H1 (cell line): ENCODE data around the gene SERPINB13. TPM values are rescaled to one million over a fixed set of nuclear protein-coding genes. Genes with fewer than 3 reads are reported as not detected.

Experiments used
- CTCF ChIA-PET: fragments of 300-600 bp; sonication (Branson Sonifier 250); formaldehyde crosslinking; loops from one replicate; lab custom pipeline; 2021; ENCODE audit not compliant: partially characterized antibody; lab: Charles Lee
- POLR2A ChIA-PET: fragments of 300-600 bp; sonication (Branson Sonifier 250); formaldehyde crosslinking; loops from one replicate; lab custom pipeline; 2021; ENCODE audit warnings: inconsistent platforms; ENCODE audit not compliant: partially characterized antibody; lab: Charles Lee
- DNase-seq, 2 experiments: peaks; one replicate each; pipeline versions ENCODE4 v3.0.0 to v3.0.0-alpha.2; 2010 to 2022; ENCODE audit warnings: low spot score in 2 of 2, low read depth in 1 of 2, mixed read lengths in 1 of 2
- FAIRE-seq: peaks from 2 replicates; lab custom pipeline; 2011; peaks lifted over from hg19 to GRCh38; lab: Jason Lieb, UNC
- H2AFZ ChIP-seq: 2 replicates; pipeline ENCODE4 v1.8.1; 2012; ENCODE audit warnings: low read length, inconsistent platforms
- H2AK5ac ChIP-seq: 2 replicates; pipeline ENCODE4 v1.6.1; 2013; ENCODE audit warnings: low read depth, low read length
- H2BK120ac ChIP-seq: replicated peaks from 2 replicates; pipeline ENCODE3; 2013; ENCODE audit warnings: low read depth, low read length, inconsistent platforms
- H2BK12ac ChIP-seq: 2 replicates; pipeline ENCODE4 v1.6.1; 2013; ENCODE audit warnings: low read depth, low read length
- H2BK15ac ChIP-seq: 2 replicates; pipeline ENCODE4 v1.6.1; 2013; ENCODE audit warnings: low read length
- H2BK20ac ChIP-seq: 2 replicates; pipeline ENCODE4 v1.6.1; 2013; ENCODE audit warnings: low read length
- H2BK5ac ChIP-seq: 2 replicates; pipeline ENCODE4 v1.6.1; 2013; ENCODE audit warnings: low read depth, low read length
- H3K14ac ChIP-seq: 2 replicates; pipeline ENCODE4 v1.6.1; 2013; ENCODE audit warnings: inconsistent platforms; ENCODE audit not compliant: insufficient read length
- H3K18ac ChIP-seq: 2 replicates; pipeline ENCODE4 v1.6.1; 2013; ENCODE audit warnings: low read length; ENCODE audit errors: extremely low read depth
- H3K23ac ChIP-seq: 2 replicates; pipeline ENCODE4 v1.6.1; 2013; ENCODE audit warnings: inconsistent platforms; ENCODE audit not compliant: insufficient read length
- H3K23me2 ChIP-seq: 2 replicates; pipeline ENCODE4 v1.6.1; 2013; ENCODE audit warnings: low read depth, low read length
- H3K27ac ChIP-seq: 2 replicates; pipeline ENCODE4 v1.6.1; 2011; ENCODE audit warnings: low read depth, low read length, inconsistent platforms
- H3K27me3 ChIP-seq, 4 experiments: replicated peaks in 1 of 4; 1 replicate in 1 of 4; 2 replicates in 3 of 4; pipeline versions ENCODE4 v1.6.1 to v1.8.1; 2011 to 2013; ENCODE audit warnings: low read length in 3 of 4, mild to moderate bottlenecking in 3 of 4, inconsistent platforms in 2 of 4, mixed read lengths in 2 of 4, moderate library complexity in 1 of 4; ENCODE audit not compliant: control insufficient read depth in 3 of 4, insufficient read depth in 3 of 4; ENCODE audit errors: extremely low read depth in 1 of 4
- H3K36me3 ChIP-seq, 4 experiments: 2 replicates each; pipeline versions ENCODE4 v1.6.1 to v1.8.1; 2011 to 2013; ENCODE audit warnings: mild to moderate bottlenecking in 4 of 4, low read length in 3 of 4, moderate library complexity in 2 of 4, control low read depth in 1 of 4, inconsistent platforms in 1 of 4; ENCODE audit not compliant: insufficient read depth in 4 of 4, control insufficient read depth in 2 of 4
- H3K4ac ChIP-seq: replicated peaks from 2 replicates; pipeline ENCODE3; 2013; ENCODE audit warnings: low read length, low read depth, mixed read lengths, inconsistent platforms; ENCODE audit not compliant: insufficient read length
- H3K4me1 ChIP-seq, 4 experiments: replicated peaks in 1 of 4; 1 replicate in 1 of 4; 2 replicates in 3 of 4; pipeline versions ENCODE4 v1.6.1 to v1.8.1; 2011 to 2013; ENCODE audit warnings: low read length in 3 of 4, inconsistent platforms in 2 of 4, mixed read lengths in 1 of 4; ENCODE audit not compliant: insufficient read depth in 4 of 4, control insufficient read depth in 3 of 4
- H3K4me2 ChIP-seq, 2 experiments: 2 replicates each; pipeline versions ENCODE4 v1.6.1 to v1.8.1; 2011 to 2013; ENCODE audit warnings: low read depth in 2 of 2, low read length in 2 of 2, control low read depth in 1 of 2, inconsistent platforms in 1 of 2, mild to moderate bottlenecking in 1 of 2; ENCODE audit not compliant: insufficient read depth in 1 of 2
- H3K4me3 ChIP-seq, 4 experiments: fragments of 200-600, 300-600 bp in 1 of 4; sonication (generic), shearing (Covaris generic), sonication (Bioruptor Twin) in 1 of 4; 2 replicates each; pipeline versions ENCODE4 v1.5.1 to v1.8.1; 2011 to 2016; ENCODE audit warnings: low read length in 4 of 4, low read depth in 3 of 4, control low read depth in 2 of 4, inconsistent platforms in 2 of 4, mild to moderate bottlenecking in 2 of 4, mixed read lengths in 1 of 4, moderate library complexity in 1 of 4; ENCODE audit not compliant: insufficient read depth in 2 of 4; ENCODE audit errors: extremely low read depth in 1 of 4
- H3K56ac ChIP-seq: replicated peaks from 2 replicates; pipeline ENCODE3; 2013; ENCODE audit warnings: low read depth, mild to moderate bottlenecking, mixed read lengths, low read length, inconsistent platforms; ENCODE audit not compliant: insufficient read length
- H3K79me1 ChIP-seq: 2 replicates; pipeline ENCODE4 v1.6.1; 2013; ENCODE audit warnings: low read depth, low read length, control low read depth
- H3K79me2 ChIP-seq, 2 experiments: 2 replicates each; pipeline versions ENCODE4 v1.6.1 to v1.8.1; 2012 to 2013; ENCODE audit warnings: low read length in 2 of 2, mild to moderate bottlenecking in 2 of 2, inconsistent platforms in 1 of 2; ENCODE audit not compliant: insufficient read depth in 2 of 2, control insufficient read depth in 1 of 2
- H3K9ac ChIP-seq, 4 experiments: replicated peaks in 1 of 4; 1 replicate in 1 of 4; 2 replicates in 3 of 4; pipeline versions ENCODE4 v1.6.1 to v1.8.1; 2011 to 2013; ENCODE audit warnings: low read depth in 3 of 4, low read length in 3 of 4, control low read depth in 2 of 4, mild to moderate bottlenecking in 2 of 4, moderate library complexity in 2 of 4, inconsistent platforms in 1 of 4; ENCODE audit errors: extremely low read depth in 1 of 4
- H3K9me3 ChIP-seq, 2 experiments: 2 replicates each; pipeline versions ENCODE4 v1.6.1 to v1.8.1; 2012 to 2013; ENCODE audit warnings: mild to moderate bottlenecking in 2 of 2, moderate library complexity in 2 of 2, control low read depth in 1 of 2, inconsistent platforms in 1 of 2, low read depth in 1 of 2, low read length in 1 of 2, mixed read lengths in 1 of 2; ENCODE audit not compliant: insufficient read depth in 2 of 2
- H4K20me1 ChIP-seq, 2 experiments: replicated peaks in 1 of 2; 2 replicates each; pipeline versions ENCODE3 to v1.8.1; 2011 to 2013; ENCODE audit warnings: inconsistent platforms in 2 of 2, low read length in 2 of 2, mild to moderate bottlenecking in 1 of 2; ENCODE audit not compliant: insufficient read depth in 2 of 2, control insufficient read depth in 1 of 2
- H4K5ac ChIP-seq: 2 replicates; pipeline ENCODE4 v1.6.1; 2013; ENCODE audit warnings: low read length, low read depth, mixed read lengths, inconsistent platforms; ENCODE audit not compliant: insufficient read length
- H4K8ac ChIP-seq: 2 replicates; pipeline ENCODE4 v1.8.0; 2013; ENCODE audit warnings: mild to moderate bottlenecking, moderate library complexity, low read length, inconsistent platforms; ENCODE audit not compliant: insufficient read depth; ENCODE audit errors: extremely low read depth
- H4K91ac ChIP-seq: replicated peaks from 2 replicates; pipeline ENCODE3; 2013; ENCODE audit warnings: low read length, mixed read lengths, inconsistent platforms; ENCODE audit not compliant: insufficient read length
- ATF2 ChIP-seq: IDR thresholded peaks from 2 replicates; pipeline ENCODE4 v1.6.1; 2012; ENCODE audit warnings: low read length, inconsistent platforms
- CEBPB ChIP-seq: IDR thresholded peaks from 2 replicates; pipeline ENCODE4 v1.6.1; 2012; ENCODE audit warnings: low read depth, low read length
- JUN ChIP-seq: IDR thresholded peaks from 2 replicates; pipeline ENCODE4 v1.6.1; 2011; ENCODE audit warnings: low read depth, mild to moderate bottlenecking, improper control_type of control experiment, low read length
- KDM4A ChIP-seq: IDR thresholded peaks from one replicate; pipeline ENCODE4 v1.7.1; 2012; ENCODE audit warnings: low read depth, mild to moderate bottlenecking, moderate library complexity, low read length, inconsistent platforms; ENCODE audit not compliant: severe bottlenecking
- NANOG ChIP-seq: IDR thresholded peaks from 2 replicates; pipeline ENCODE4 v1.6.1; 2011; ENCODE audit warnings: low read length, low read depth, mild to moderate bottlenecking, inconsistent platforms; ENCODE audit not compliant: insufficient read depth, poor library complexity, severe bottlenecking
- PHF8 ChIP-seq: fragments of 200-600 bp; sonication (generic); conservative IDR thresholded peaks from 2 replicates; pipeline ENCODE4 v1.7.1; 2012; ENCODE audit warnings: low read depth, mild to moderate bottlenecking, inconsistent platforms, low read length, moderate library complexity
- RAD21 ChIP-seq, 2 experiments: IDR thresholded peaks in 1 of 2; conservative IDR thresholded peaks in 1 of 2; 2 replicates each; pipeline ENCODE4 v1.6.1; 2011; ENCODE audit warnings: low read depth in 2 of 2, low read length in 2 of 2, improper control_type of control experiment in 1 of 2, inconsistent platforms in 1 of 2, mild to moderate bottlenecking in 1 of 2, moderate library complexity in 1 of 2
- SP1 ChIP-seq: IDR thresholded peaks from 2 replicates; pipeline ENCODE4 v1.6.1; 2011; ENCODE audit warnings: low read depth, low read length
- SP4 ChIP-seq: IDR thresholded peaks from 2 replicates; pipeline ENCODE4 v1.6.1; 2012; ENCODE audit warnings: low read length, inconsistent platforms
- TAF7 ChIP-seq: optimal IDR thresholded peaks from 2 replicates; pipeline ENCODE3; 2011; ENCODE audit warnings: low read depth, mild to moderate bottlenecking, inconsistent platforms, low read length, moderate library complexity, borderline replicate concordance
- TEAD4 ChIP-seq: IDR thresholded peaks from 2 replicates; pipeline ENCODE4 v1.6.1; 2012; ENCODE audit warnings: low read depth, low read length, inconsistent platforms, mixed read lengths
- YY1 ChIP-seq: IDR thresholded peaks from 2 replicates; pipeline ENCODE4 v1.6.1; 2011; ENCODE audit warnings: low read depth, mild to moderate bottlenecking, low read length
- ZNF274 ChIP-seq: IDR thresholded peaks from 2 replicates; pipeline ENCODE4 v1.7.0; 2012; ENCODE audit warnings: low read length, borderline replicate concordance; ENCODE audit errors: extremely low read depth
- whole genome bisulfite sequencing, 2 experiments: shearing (Covaris generic) in 1 of 2; methylation state at CpG; one replicate each; pipeline versions ENCODE4 v1.1.6 to v1.1.7; 2013 to 2015; ENCODE audit warnings: low lambda C conversion rate in 2 of 2, mixed read lengths in 2 of 2, inconsistent platforms in 1 of 2, low coverage in 1 of 2, missing lambda C conversion rate in 1 of 2; ENCODE audit not compliant: insufficient replicate concordance in 2 of 2, insufficient coverage in 1 of 2, insufficient read length in 1 of 2; ENCODE audit errors: extremely low coverage in 1 of 2, missing lambda C conversion rate in 1 of 2; 5-methylcytosine and 5-hydroxymethylcytosine counted together
- polyA plus RNA-seq, 7 experiments: library from polyadenylated mRNA; depleted of rRNA in 3 of 7; stranded (reverse) in 5 of 7; unstranded in 2 of 7; fragments of >200 nt in 5 of 7; fragments of 200-250 nt in 2 of 7; gene quantifications; 1 replicate in 5 of 7; 2 replicates in 1 of 7; 4 replicates in 1 of 7; pipeline versions ENCODE4 v1.2.1 to v1.2.3, GENCODE V29; 2011 to 2013; ENCODE audit warnings: missing spikeins in 2 of 7, mixed read lengths in 2 of 7
- total RNA-seq: library from RNA; stranded (reverse); fragmentation: NEBNext Ultra II Directional; extraction: Animal tissue kit (Norgen Biotek cat#: 25700); gene quantifications from 2 replicates; pipeline ENCODE4 v1.2.1, GENCODE V29; 2021

The SERPINB13 gene
- total and polyA plus RNA-seq, 2 of the 8 experiments (the other 6 are each of a cell fraction or from before 2014, with no cell fraction given) = not detected

- no peak overlapping the region for H2BK12ac ChIP-seq
- H3K23me2 ChIP-seq = no peaks in the 10 kb centered on the region
- no peaks in the 10 kb centered on the region for H3K79me2 ChIP-seq
- H4K91ac ChIP-seq = no peak overlapping the region
- H3K14ac ChIP-seq = no peak overlapping the region
- H2BK20ac ChIP-seq = no peak overlapping the region
- H3K36me3 ChIP-seq = no peaks in the 10 kb centered on the region
- H3K79me1 ChIP-seq = no peaks in the 10 kb centered on the region
- no peak overlapping the region for H3K9ac ChIP-seq
- H3K4me2 ChIP-seq = no peak overlapping the region
- no peaks in the 10 kb centered on the region for H4K20me1 ChIP-seq
- H4K5ac ChIP-seq = no peak overlapping the region
- no peak overlapping the region for H3K56ac ChIP-seq
- FAIRE-seq (no peak), DNase-seq (no peak)
- no peak overlapping the region for H3K23ac ChIP-seq
- H3K27me3 ChIP-seq = no peaks in the 10 kb centered on the region
- no peak overlapping the region for H2BK120ac ChIP-seq
- no peak overlapping the region for H2AK5ac ChIP-seq
- 79% methylated on average over 4 of the region's 4 CpGs; no CpG with 5 or more reads in 1 of the 2 experiments for WGBS, 2 experiments
- no peaks in the 10 kb centered on the region; a peak in 1 of 7 replicates for H3K4me1 ChIP-seq
- H4K8ac ChIP-seq = no peak overlapping the region
- H3K9me3 ChIP-seq = no peaks in the 10 kb centered on the region
- H3K18ac ChIP-seq = no peak overlapping the region
- no peak overlapping the region for H2BK15ac ChIP-seq
- no peak overlapping the region for H3K4ac ChIP-seq
- no peak overlapping the region for H3K27ac ChIP-seq
- ChIA-PET POLR2A (no interaction called here), CTCF (interaction anchor here (0.8 to 9.2 kb wide), 5 partner anchors 10 to 281 kb away, joined by 3 to 107 read pairs (median 3); no protein-coding TSS in a partner anchor)
- no peak overlapping the region for H3K4me3 ChIP-seq
- no peak overlapping the region for H2BK5ac ChIP-seq
- no peak overlapping the region for H2AFZ ChIP-seq
- TF ChIP-seq PHF8 = no peak
- TF ChIP-seq NANOG = no peak
- no peak for TF ChIP-seq JUN
- TF ChIP-seq YY1 = no peak
- no peak for TF ChIP-seq RAD21 (IDR thresholded peaks at IDR 0.05 in 1 of 2, conservative IDR thresholded peaks at IDR 0.05 in 1 of 2; ENCODE audit: low read depth in 2 of 2, low read length in 2 of 2)
- no peak for TF ChIP-seq KDM4A
- no peak for TF ChIP-seq SP1
- no peak for TF ChIP-seq ZNF274
- no peak for TF ChIP-seq TAF7
- TF ChIP-seq TEAD4 = no peak
- TF ChIP-seq SP4 = no peak
- TF ChIP-seq CEBPB = no peak
- no peak for TF ChIP-seq ATF2
These were observed 23.1 kb upstream of the SERPINB13 start for GRCh38 chr18:63564021-63564420.
